HepG2 (cell line): Measurements from ENCODE around the gene STK32B. TPM values are rescaled to one million over a fixed set of nuclear protein-coding genes. Genes with fewer than 3 reads are reported as not detected.

Experiments used
- ATAC-seq: fragments of 200-7000 bp; cut with Tn5 transposase; 3 replicates; pipeline ENCODE4 v1.9.1; 2020; ENCODE audit warnings: mild to moderate bottlenecking, moderate library complexity
- BruUV-seq: library from RNA; stranded (reverse); fragments of 400-500 nt; replicated peaks from 2 replicates; lab custom pipeline; 2021; lab: Mats Ljungman, UMichigan
- CTCF ChIA-PET: fragments of 300-600 bp; formaldehyde crosslinking; extraction: SDS; loops from one replicate; lab custom pipeline; 2021; ENCODE audit warnings: low total read pairs, inconsistent platforms, low intra/inter-chr PET ratio; lab: Yijun Ruan, JAX
- POLR2A ChIA-PET: fragments of 350-600 bp; sonication (Branson Sonifier 250); formaldehyde crosslinking; loops from one replicate; lab custom pipeline; 2020; ENCODE audit warnings: antibody characterized with exemption, inconsistent platforms; lab: Yijun Ruan, JAX
- DNase-seq: peaks from one replicate; pipeline ENCODE4 v3.0.0-alpha.2; 2015; ENCODE audit warnings: low spot score
- FAIRE-seq: peaks from 3 replicates; lab custom pipeline; 2011; peaks lifted over from hg19 to GRCh38; lab: Jason Lieb, UNC
- H2AFZ ChIP-seq: one replicate; pipeline ENCODE4 v1.6.1; 2011; ENCODE audit warnings: low read length, inconsistent platforms
- H3K27ac ChIP-seq: fragments of 300-600 bp; 3 replicates; pipeline ENCODE4 v1.8.0; 2011; ENCODE audit warnings: mixed run types, mild to moderate bottlenecking, mixed read lengths, low read length, inconsistent platforms; ENCODE audit not compliant: insufficient read depth; ENCODE audit errors: extremely low read length
- H3K27me3 ChIP-seq, 2 experiments: fragments of 200-600 bp in 1 of 2; 2 replicates in 1 of 2; 3 replicates in 1 of 2; pipeline versions ENCODE4 v1.6.0 to v1.8.0; 2011; ENCODE audit warnings: low read length in 2 of 2, mild to moderate bottlenecking in 2 of 2, moderate library complexity in 2 of 2, inconsistent platforms in 1 of 2; ENCODE audit not compliant: insufficient read depth in 2 of 2, control insufficient read depth in 1 of 2
- H3K36me3 ChIP-seq, 2 experiments: fragments of 200-600 bp in 1 of 2; replicated peaks in 1 of 2; 2 replicates in 1 of 2; 3 replicates in 1 of 2; pipeline versions ENCODE4 v1.5.1 to v1.8.0; 2011; ENCODE audit warnings: low read length in 2 of 2, inconsistent platforms in 1 of 2; ENCODE audit not compliant: insufficient read depth in 2 of 2, control insufficient read depth in 1 of 2
- H3K4me1 ChIP-seq: 2 replicates; pipeline ENCODE4 v1.5.1; 2012; ENCODE audit warnings: low read length, inconsistent platforms; ENCODE audit not compliant: insufficient read depth
- H3K4me2 ChIP-seq: 2 replicates; pipeline ENCODE4 v1.6.0; 2011; ENCODE audit warnings: low read depth, low read length, inconsistent platforms
- H3K4me3 ChIP-seq, 3 experiments: fragments of 200-600 bp in 1 of 3; sonication (generic), shearing (Covaris generic) in 1 of 3; replicated peaks in 1 of 3; 2 replicates each; pipeline ENCODE4 v1.5.1; 2011 to 2016; ENCODE audit warnings: low read length in 3 of 3, inconsistent platforms in 2 of 3, low read depth in 2 of 3, mild to moderate bottlenecking in 2 of 3, control low read depth in 1 of 3, mixed read lengths in 1 of 3; ENCODE audit not compliant: insufficient read depth in 1 of 3
- H3K79me2 ChIP-seq: one replicate; pipeline ENCODE4 v1.6.1; 2011; ENCODE audit warnings: low read length, inconsistent platforms; ENCODE audit not compliant: insufficient read depth
- H3K9ac ChIP-seq: 2 replicates; pipeline ENCODE4 v1.6.0; 2011; ENCODE audit warnings: mild to moderate bottlenecking, low read depth, low read length, inconsistent platforms; ENCODE audit not compliant: insufficient read depth
- H3K9me3 ChIP-seq: 2 replicates; pipeline ENCODE4 v1.5.1; 2012; ENCODE audit warnings: mild to moderate bottlenecking, low read length
- H4K20me1 ChIP-seq: 2 replicates; pipeline ENCODE4 v1.6.0; 2011; ENCODE audit warnings: inconsistent platforms, mild to moderate bottlenecking, low read length, moderate library complexity; ENCODE audit not compliant: insufficient read depth
- DMAP1 ChIP-seq: IDR thresholded peaks from 2 replicates; pipeline ENCODE4 v1.6.1; 2016
- NFIB ChIP-seq: sonication (generic); formaldehyde crosslinking; IDR thresholded peaks from 2 replicates; pipeline ENCODE4 v1.9.0; 2021; ENCODE audit warnings: missing genetic modification reagents, mild to moderate bottlenecking, borderline replicate concordance
- RAD21 ChIP-seq: fragments of 450-650 bp; formaldehyde crosslinking; IDR thresholded peaks from 2 replicates; pipeline ENCODE4 v1.5.0; 2020; ENCODE audit warnings: mild to moderate bottlenecking
- SMAD3 ChIP-seq: sonication (generic); formaldehyde crosslinking; IDR thresholded peaks from 2 replicates; pipeline ENCODE4 v1.4.0; 2020; ENCODE audit warnings: missing genetic modification reagents
- SNAPC2 ChIP-seq: sonication (generic); formaldehyde crosslinking; IDR thresholded peaks from 2 replicates; pipeline ENCODE4 v1.8.1; 2022; ENCODE audit warnings: mild to moderate bottlenecking, missing genetic modification reagents
- ZEB1 ChIP-seq: IDR thresholded peaks from 2 replicates; pipeline ENCODE4 v1.6.1; 2012; ENCODE audit warnings: mild to moderate bottlenecking, low read depth, inconsistent platforms; ENCODE audit not compliant: insufficient replicate concordance
- ZMYM3 ChIP-seq: sonication (generic); formaldehyde crosslinking; IDR thresholded peaks from 2 replicates; pipeline ENCODE4 v1.5.1; 2020; ENCODE audit warnings: mild to moderate bottlenecking, missing genetic modification reagents
- ZNF567 ChIP-seq: sonication (generic); formaldehyde crosslinking; IDR thresholded peaks from 2 replicates; pipeline ENCODE4 v1.8.1; 2023; ENCODE audit warnings: mild to moderate bottlenecking, missing genetic modification reagents, borderline replicate concordance
- ZNF614 ChIP-seq: IDR thresholded peaks from 2 replicates; pipeline ENCODE4 v1.6.1; 2018; ENCODE audit warnings: missing biosample characterization, missing genetic modification reagents, inconsistent platforms, borderline replicate concordance
- ZNF615 ChIP-seq: sonication (generic); formaldehyde crosslinking; IDR thresholded peaks from 2 replicates; pipeline ENCODE4 v1.5.0; 2020; ENCODE audit warnings: mild to moderate bottlenecking, missing genetic modification reagents, borderline replicate concordance
- ZNF773 ChIP-seq: sonication (generic); formaldehyde crosslinking; IDR thresholded peaks from 2 replicates; pipeline ENCODE4 v1.4.0; 2020; ENCODE audit warnings: missing genetic modification reagents, borderline replicate concordance
- ZSCAN12 ChIP-seq: sonication (generic); formaldehyde crosslinking; IDR thresholded peaks from 2 replicates; pipeline ENCODE4 v1.9.0; 2021; ENCODE audit warnings: mild to moderate bottlenecking, missing genetic modification reagents
- whole genome bisulfite sequencing: methylation state at CpG from one replicate; pipeline ENCODE4 v1.1.6; 2017; ENCODE audit warnings: low lambda C conversion rate; 5-methylcytosine and 5-hydroxymethylcytosine counted together
- in situ Hi-C: cut with HindIII; loops from 2 replicates; pipeline ENCODE4 v1.10.0; 2017; ENCODE audit warnings: low pct_unique_long_range_greater_than_20kb; ENCODE audit not compliant: extremely low pct_ligation_motif_present
- intact Hi-C: fragments of 100-400 bp; cut with micrococcal nuclease; formaldehyde crosslinking; loops from one replicate; pipeline ENCODE4 v1.10.0; 2022; ENCODE audit not compliant: unreplicated experiment
- polyA plus RNA-seq, 8 experiments: library from polyadenylated mRNA; depleted of rRNA in 3 of 8; stranded (reverse) in 7 of 8; unstranded in 1 of 8; fragments of >200 nt; fragmentation: Illumina TruSeq in 4 of 8; extraction: Trizol in 4 of 8; gene quantifications; 2 replicates each; pipeline versions ENCODE4 v1.2.1 to v1.2.3, GENCODE V29; 2011 to 2016; ENCODE audit warnings: low read depth in 4 of 8, missing spikeins in 1 of 8, mixed read lengths in 1 of 8; ENCODE audit not compliant: insufficient read depth in 1 of 8
- total RNA-seq, 5 experiments: library from RNA; depleted of rRNA; stranded (reverse); fragments of >200 nt; fragmentation: Illumina TruSeq; extraction: Trizol; gene quantifications; 2 replicates each; pipeline ENCODE4 v1.2.3, GENCODE V29; 2016; ENCODE audit warnings: low read depth in 1 of 5
- TF ChIP-seq, protein P1 (sequence below): sonication (generic); formaldehyde crosslinking; IDR thresholded peaks from 2 replicates; pipeline ENCODE4 v1.9.0; 2021; ENCODE audit warnings: missing genetic modification reagents, mild to moderate bottlenecking, borderline replicate concordance
- TF ChIP-seq, protein P2 (sequence below): IDR thresholded peaks from 2 replicates; pipeline ENCODE4 v1.6.1; 2016; ENCODE audit warnings: low read depth, control low read depth
- TF ChIP-seq, protein P3 (sequence below): sonication (generic); formaldehyde crosslinking; IDR thresholded peaks from one replicate; pipeline ENCODE4 v1.5.1; 2020; ENCODE audit warnings: mild to moderate bottlenecking, missing genetic modification reagents; ENCODE audit errors: not compliant biosample characterization

Gene STK32B
- total and polyA plus RNA-seq, 2 of the 13 experiments (the other 11 are each of a cell fraction or from before 2014, with no cell fraction given) = not detected

DNA sequence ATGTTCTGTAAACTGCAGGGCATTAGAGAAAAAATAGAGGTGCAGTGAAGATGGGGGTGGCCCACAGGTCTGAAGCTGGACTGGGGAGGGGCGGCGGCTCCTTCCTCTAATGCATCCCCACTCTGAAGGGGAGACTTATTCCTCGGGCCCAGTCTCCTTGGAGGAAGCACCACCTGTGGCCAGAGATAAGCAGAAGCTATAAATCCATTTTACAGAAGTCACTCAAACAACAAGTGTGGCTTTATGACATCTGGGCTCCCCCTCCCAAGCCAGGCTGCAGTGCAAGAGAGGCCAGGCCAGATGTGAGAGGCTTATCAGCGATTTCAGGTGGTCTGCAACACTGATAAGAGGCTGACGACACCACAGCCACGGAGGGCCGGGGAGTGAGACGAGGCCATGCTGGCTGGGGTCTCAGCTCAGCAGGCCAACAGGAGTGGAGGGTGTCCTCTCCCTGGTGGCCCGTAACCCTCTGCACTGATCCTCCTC lies 47.9 kb upstream of the STK32B start:
- peaks cover 0 to 8% of the 10 kb centered on the region in 2 experiments; a peak in 2 of 5 replicates for H3K27me3 ChIP-seq
- BruUV-seq = no TSS peak
- in situ Hi-C loops = no loop called here
- no peak for TF ChIP-seq ZNF567 (CRISPR knock-in tag)
- no peak for TF ChIP-seq ZNF615 (CRISPR knock-in tag)
- no peak for TF ChIP-seq ZSCAN12 (CRISPR knock-in tag)
- TF ChIP-seq, protein P1, sequence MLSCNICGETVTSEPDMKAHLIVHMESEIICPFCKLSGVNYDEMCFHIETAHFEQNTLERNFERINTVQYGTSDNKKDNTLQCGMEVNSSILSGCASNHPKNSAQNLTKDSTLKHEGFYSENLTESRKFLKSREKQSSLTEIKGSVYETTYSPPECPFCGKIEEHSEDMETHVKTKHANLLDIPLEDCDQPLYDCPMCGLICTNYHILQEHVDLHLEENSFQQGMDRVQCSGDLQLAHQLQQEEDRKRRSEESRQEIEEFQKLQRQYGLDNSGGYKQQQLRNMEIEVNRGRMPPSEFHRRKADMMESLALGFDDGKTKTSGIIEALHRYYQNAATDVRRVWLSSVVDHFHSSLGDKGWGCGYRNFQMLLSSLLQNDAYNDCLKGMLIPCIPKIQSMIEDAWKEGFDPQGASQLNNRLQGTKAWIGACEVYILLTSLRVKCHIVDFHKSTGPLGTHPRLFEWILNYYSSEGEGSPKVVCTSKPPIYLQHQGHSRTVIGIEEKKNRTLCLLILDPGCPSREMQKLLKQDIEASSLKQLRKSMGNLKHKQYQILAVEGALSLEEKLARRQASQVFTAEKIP (CRISPR knock-in tag) = no peak
- TF ChIP-seq, protein P2, sequence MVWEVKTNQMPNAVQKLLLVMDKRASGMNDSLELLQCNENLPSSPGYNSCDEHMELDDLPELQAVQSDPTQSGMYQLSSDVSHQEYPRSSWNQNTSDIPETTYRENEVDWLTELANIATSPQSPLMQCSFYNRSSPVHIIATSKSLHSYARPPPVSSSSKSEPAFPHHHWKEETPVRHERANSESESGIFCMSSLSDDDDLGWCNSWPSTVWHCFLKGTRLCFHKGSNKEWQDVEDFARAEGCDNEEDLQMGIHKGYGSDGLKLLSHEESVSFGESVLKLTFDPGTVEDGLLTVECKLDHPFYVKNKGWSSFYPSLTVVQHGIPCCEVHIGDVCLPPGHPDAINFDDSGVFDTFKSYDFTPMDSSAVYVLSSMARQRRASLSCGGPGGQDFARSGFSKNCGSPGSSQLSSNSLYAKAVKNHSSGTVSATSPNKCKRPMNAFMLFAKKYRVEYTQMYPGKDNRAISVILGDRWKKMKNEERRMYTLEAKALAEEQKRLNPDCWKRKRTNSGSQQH (CRISPR knock-in tag) = no peak
- TF ChIP-seq DMAP1 = no peak
- TF ChIP-seq ZMYM3 (CRISPR knock-in tag) = no peak
- no peak for TF ChIP-seq RAD21 (CRISPR knock-in tag)
- no peak for TF ChIP-seq SNAPC2 (CRISPR knock-in tag)
- no peak for TF ChIP-seq ZNF614 (CRISPR knock-in tag)
- no peak for TF ChIP-seq ZEB1
- TF ChIP-seq ZNF773 (CRISPR knock-in tag) = no peak
- TF ChIP-seq SMAD3 (CRISPR knock-in tag) = no peak
- TF ChIP-seq, protein P3, sequence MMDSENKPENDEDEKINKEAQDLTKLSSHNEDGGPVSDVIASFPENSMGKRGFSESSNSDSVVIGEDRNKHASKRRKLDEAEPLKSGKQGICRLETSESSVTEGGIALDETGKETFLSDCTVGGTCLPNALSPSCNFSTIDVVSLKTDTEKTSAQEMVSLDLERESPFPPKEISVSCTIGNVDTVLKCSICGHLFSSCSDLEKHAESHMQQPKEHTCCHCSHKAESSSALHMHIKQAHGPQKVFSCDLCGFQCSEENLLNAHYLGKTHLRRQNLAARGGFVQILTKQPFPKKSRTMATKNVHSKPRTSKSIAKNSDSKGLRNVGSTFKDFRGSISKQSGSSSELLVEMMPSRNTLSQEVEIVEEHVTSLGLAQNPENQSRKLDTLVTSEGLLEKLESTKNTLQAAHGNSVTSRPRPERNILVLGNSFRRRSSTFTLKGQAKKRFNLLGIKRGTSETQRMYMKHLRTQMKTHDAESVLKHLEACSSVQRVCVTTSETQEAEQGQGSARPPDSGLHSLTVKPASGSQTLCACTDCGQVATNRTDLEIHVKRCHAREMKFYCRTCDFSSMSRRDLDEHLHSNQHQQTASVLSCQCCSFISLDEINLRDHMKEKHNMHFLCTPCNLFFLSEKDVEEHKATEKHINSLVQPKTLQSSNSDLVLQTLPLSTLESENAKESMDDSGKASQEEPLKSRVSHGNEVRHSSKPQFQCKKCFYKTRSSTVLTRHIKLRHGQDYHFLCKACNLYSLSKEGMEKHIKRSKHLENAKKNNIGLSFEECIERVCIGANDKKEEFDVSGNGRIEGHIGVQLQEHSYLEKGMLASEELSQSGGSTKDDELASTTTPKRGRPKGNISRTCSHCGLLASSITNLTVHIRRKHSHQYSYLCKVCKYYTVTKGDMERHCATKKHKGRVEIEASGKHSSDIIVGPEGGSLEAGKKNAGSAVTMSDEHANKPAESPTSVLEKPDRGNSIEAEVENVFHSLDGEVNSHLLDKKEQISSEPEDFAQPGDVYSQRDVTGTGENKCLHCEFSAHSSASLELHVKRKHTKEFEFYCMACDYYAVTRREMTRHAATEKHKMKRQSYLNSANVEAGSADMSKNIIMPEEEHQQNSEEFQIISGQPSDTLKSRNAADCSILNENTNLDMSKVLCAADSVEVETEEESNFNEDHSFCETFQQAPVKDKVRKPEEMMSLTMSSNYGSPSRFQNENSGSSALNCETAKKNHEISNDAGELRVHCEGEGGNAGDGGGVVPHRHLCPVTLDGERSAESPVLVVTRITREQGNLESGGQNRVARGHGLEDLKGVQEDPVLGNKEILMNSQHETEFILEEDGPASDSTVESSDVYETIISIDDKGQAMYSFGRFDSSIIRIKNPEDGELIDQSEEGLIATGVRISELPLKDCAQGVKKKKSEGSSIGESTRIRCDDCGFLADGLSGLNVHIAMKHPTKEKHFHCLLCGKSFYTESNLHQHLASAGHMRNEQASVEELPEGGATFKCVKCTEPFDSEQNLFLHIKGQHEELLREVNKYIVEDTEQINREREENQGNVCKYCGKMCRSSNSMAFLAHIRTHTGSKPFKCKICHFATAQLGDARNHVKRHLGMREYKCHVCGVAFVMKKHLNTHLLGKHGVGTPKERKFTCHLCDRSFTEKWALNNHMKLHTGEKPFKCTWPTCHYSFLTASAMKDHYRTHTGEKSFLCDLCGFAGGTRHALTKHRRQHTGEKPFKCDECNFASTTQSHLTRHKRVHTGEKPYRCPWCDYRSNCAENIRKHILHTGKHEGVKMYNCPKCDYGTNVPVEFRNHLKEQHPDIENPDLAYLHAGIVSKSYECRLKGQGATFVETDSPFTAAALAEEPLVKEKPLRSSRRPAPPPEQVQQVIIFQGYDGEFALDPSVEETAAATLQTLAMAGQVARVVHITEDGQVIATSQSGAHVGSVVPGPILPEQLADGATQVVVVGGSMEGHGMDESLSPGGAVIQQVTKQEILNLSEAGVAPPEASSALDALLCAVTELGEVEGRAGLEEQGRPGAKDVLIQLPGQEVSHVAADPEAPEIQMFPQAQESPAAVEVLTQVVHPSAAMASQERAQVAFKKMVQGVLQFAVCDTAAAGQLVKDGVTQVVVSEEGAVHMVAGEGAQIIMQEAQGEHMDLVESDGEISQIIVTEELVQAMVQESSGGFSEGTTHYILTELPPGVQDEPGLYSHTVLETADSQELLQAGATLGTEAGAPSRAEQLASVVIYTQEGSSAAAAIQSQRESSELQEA (CRISPR knock-in tag) = no peak
- no peak for TF ChIP-seq NFIB (CRISPR knock-in tag)

More for the DNA sequence above, 47.9 kb upstream of the STK32B start:
- 6% methylated on average over 9 of the region's 9 CpGs for WGBS
- DNase-seq = no peak
- Histone ChIP-seq H2AFZ (no peak overlapping the region), H4K20me1 (no peaks in the 10 kb centered on the region), H3K4me1 (no peaks in the 10 kb centered on the region), H3K4me2 (no peak overlapping the region), H3K9ac (no peak overlapping the region), H3K27ac (no peak overlapping the region), H3K79me2 (no peaks in the 10 kb centered on the region), H3K4me3 (no peak overlapping the region), H3K36me3 (no peaks in the 10 kb centered on the region), H3K9me3 (no peaks in the 10 kb centered on the region)
- ATAC-seq = no peak
- ChIA-PET POLR2A (no interaction called here), CTCF (no interaction called here)
- intact Hi-C loops = no loop called here
- no peak for FAIRE-seq
